Suprapubic skin (tissue), 4 donors: Measurements from ENCODE around the gene ACSL3.

Source experiments
- POLR2A ChIP-seq, 2 donors: fragments of 450-650 bp; IDR thresholded peaks; one replicate each; pipeline ENCODE4 v1.6.1; 2017; ENCODE audit warnings: antibody characterized with exemption in 2 of 2, mild to moderate bottlenecking in 2 of 2, moderate library complexity in 2 of 2
- POLR2AphosphoS5 ChIP-seq, 3 donors: sonication (generic); formaldehyde crosslinking; IDR thresholded peaks; one replicate each; pipeline ENCODE4 v1.6.1; 2017; ENCODE audit warnings: antibody characterized with exemption in 3 of 3
- TF ChIP-seq, protein P1 (sequence below), 2 donors: fragments of 200-600 bp in 1 of 2; fragments of 450-650 bp in 1 of 2; sonication (generic) in 1 of 2; IDR thresholded peaks; one replicate each; pipeline ENCODE4 v1.5.1; 2016 to 2019; ENCODE audit warnings: antibody characterized with exemption in 2 of 2, mild to moderate bottlenecking in 1 of 2, moderate library complexity in 1 of 2

GRCh38 chr2:222945887-222946286 lies 85.1 kb downstream of the ACSL3 start:
- TF ChIP-seq, protein P1, sequence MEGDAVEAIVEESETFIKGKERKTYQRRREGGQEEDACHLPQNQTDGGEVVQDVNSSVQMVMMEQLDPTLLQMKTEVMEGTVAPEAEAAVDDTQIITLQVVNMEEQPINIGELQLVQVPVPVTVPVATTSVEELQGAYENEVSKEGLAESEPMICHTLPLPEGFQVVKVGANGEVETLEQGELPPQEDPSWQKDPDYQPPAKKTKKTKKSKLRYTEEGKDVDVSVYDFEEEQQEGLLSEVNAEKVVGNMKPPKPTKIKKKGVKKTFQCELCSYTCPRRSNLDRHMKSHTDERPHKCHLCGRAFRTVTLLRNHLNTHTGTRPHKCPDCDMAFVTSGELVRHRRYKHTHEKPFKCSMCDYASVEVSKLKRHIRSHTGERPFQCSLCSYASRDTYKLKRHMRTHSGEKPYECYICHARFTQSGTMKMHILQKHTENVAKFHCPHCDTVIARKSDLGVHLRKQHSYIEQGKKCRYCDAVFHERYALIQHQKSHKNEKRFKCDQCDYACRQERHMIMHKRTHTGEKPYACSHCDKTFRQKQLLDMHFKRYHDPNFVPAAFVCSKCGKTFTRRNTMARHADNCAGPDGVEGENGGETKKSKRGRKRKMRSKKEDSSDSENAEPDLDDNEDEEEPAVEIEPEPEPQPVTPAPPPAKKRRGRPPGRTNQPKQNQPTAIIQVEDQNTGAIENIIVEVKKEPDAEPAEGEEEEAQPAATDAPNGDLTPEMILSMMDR (IDR thresholded peaks at IDR 0.05) = no peak
- TF ChIP-seq POLR2AphosphoS5 (IDR thresholded peaks at IDR 0.05) (no peak), POLR2A (IDR thresholded peaks at IDR 0.05) (no peak)
